Endothelial cell of umbilical vein (primary cell): ENCODE results near the gene ANKRD31. TPM values are rescaled to one million over a fixed set of nuclear protein-coding genes. Genes with fewer than 3 reads are reported as not detected.

ENCODE experiments used
- BruUV-seq: library from RNA; stranded (reverse); fragments of 400-500 nt; replicated peaks from 2 replicates; lab custom pipeline; 2021; lab: Mats Ljungman, UMichigan
- CTCF ChIA-PET: fragments of 300-600, 350-600 bp; sonication (Branson Sonifier 250); formaldehyde crosslinking; loops from one replicate; lab custom pipeline; 2021; ENCODE audit warnings: antibody characterized with exemption, inconsistent platforms; lab: Charles Lee
- POLR2A ChIA-PET: fragments of 300-600, 350-600 bp; sonication (Branson Sonifier 250); formaldehyde crosslinking; loops from one replicate; lab custom pipeline; 2021; ENCODE audit warnings: antibody characterized with exemption, inconsistent platforms; lab: Charles Lee
- DNase-seq: peaks from one replicate; pipeline ENCODE4 v3.0.0-alpha.2; 2011; ENCODE audit warnings: low read depth, low spot score
- FAIRE-seq: peaks from 2 replicates; lab custom pipeline; 2011; peaks lifted over from hg19 to GRCh38; lab: Jason Lieb, UNC
- H2AFZ ChIP-seq: 2 replicates; pipeline ENCODE4 v1.6.0; 2012; ENCODE audit warnings: low read depth, low read length, control low read depth, inconsistent platforms
- H3K27ac ChIP-seq: 2 replicates; pipeline ENCODE4 v1.5.1; 2011; ENCODE audit warnings: low read depth, mild to moderate bottlenecking, control low read depth, low read length, moderate library complexity; ENCODE audit not compliant: insufficient read depth
- H3K27me3 ChIP-seq, 2 experiments: 2 replicates each; pipeline versions ENCODE4 v1.6.0 to v1.6.1; 2011; ENCODE audit warnings: low read length in 2 of 2, mixed read lengths in 1 of 2; ENCODE audit not compliant: control insufficient read depth in 2 of 2, insufficient read depth in 2 of 2
- H3K36me3 ChIP-seq, 2 experiments: 2 replicates in 1 of 2; 3 replicates in 1 of 2; pipeline ENCODE4 v1.5.1; 2011; ENCODE audit warnings: low read length in 2 of 2, mild to moderate bottlenecking in 1 of 2, moderate library complexity in 1 of 2; ENCODE audit not compliant: control insufficient read depth in 2 of 2, insufficient read depth in 2 of 2; ENCODE audit errors: extremely low read depth in 1 of 2
- H3K4me1 ChIP-seq: 3 replicates; pipeline ENCODE4 v1.5.1; 2011; ENCODE audit warnings: mild to moderate bottlenecking, low read length; ENCODE audit not compliant: control insufficient read depth, insufficient read depth; ENCODE audit errors: extremely low read depth
- H3K4me2 ChIP-seq: 2 replicates; pipeline ENCODE4 v1.6.1; 2011; ENCODE audit warnings: low read length, control low read depth, mixed read lengths; ENCODE audit not compliant: insufficient read depth
- H3K4me3 ChIP-seq, 3 experiments: fragments of 200-600 bp in 1 of 3; sonication (generic), shearing (Covaris generic) in 1 of 3; replicated peaks in 1 of 3; 2 replicates each; pipeline ENCODE4 v1.5.1; 2011 to 2016; ENCODE audit warnings: control low read depth in 3 of 3, low read length in 3 of 3, mild to moderate bottlenecking in 2 of 3, inconsistent platforms in 1 of 3, low read depth in 1 of 3, moderate library complexity in 1 of 3; ENCODE audit not compliant: insufficient read depth in 1 of 3
- H3K79me2 ChIP-seq: 2 replicates; pipeline ENCODE4 v1.6.0; 2012; ENCODE audit warnings: low read length, inconsistent platforms; ENCODE audit not compliant: control insufficient read depth, insufficient read depth
- H3K9ac ChIP-seq: replicated peaks from 2 replicates; pipeline ENCODE3; 2011; ENCODE audit warnings: low read length, control low read depth; ENCODE audit not compliant: insufficient read depth; ENCODE audit errors: extremely low read depth
- H3K9me1 ChIP-seq: replicated peaks from 3 replicates; pipeline ENCODE4 v1.6.0; 2011; ENCODE audit warnings: mild to moderate bottlenecking, low read length; ENCODE audit not compliant: control insufficient read depth, insufficient read depth; ENCODE audit errors: extremely low read depth
- H3K9me3 ChIP-seq: replicated peaks from 2 replicates; pipeline ENCODE4 v1.5.1; 2012; ENCODE audit warnings: low read length, inconsistent platforms; ENCODE audit not compliant: control insufficient read depth, insufficient read depth
- H4K20me1 ChIP-seq: replicated peaks from 2 replicates; pipeline ENCODE3; 2011; ENCODE audit warnings: mild to moderate bottlenecking, low read length; ENCODE audit not compliant: control insufficient read depth, insufficient read depth; ENCODE audit errors: extremely low read depth
- EZH2 ChIP-seq: IDR thresholded peaks from 2 replicates; pipeline ENCODE4 v1.6.1; 2012; ENCODE audit warnings: borderline replicate concordance, low read depth, mild to moderate bottlenecking, moderate library complexity, low read length, inconsistent platforms; ENCODE audit not compliant: severe bottlenecking
- FOS ChIP-seq: IDR thresholded peaks from 2 replicates; pipeline ENCODE4 v1.6.1; 2011; ENCODE audit warnings: mild to moderate bottlenecking, low read length, moderate library complexity, borderline replicate concordance; ENCODE audit not compliant: insufficient read depth
- GATA2 ChIP-seq: IDR thresholded peaks from 2 replicates; pipeline ENCODE4 v1.7.0; 2011; ENCODE audit warnings: low read depth, mild to moderate bottlenecking, moderate library complexity, mixed read lengths, low read length; ENCODE audit not compliant: insufficient read length, insufficient read depth
- JUN ChIP-seq: IDR thresholded peaks from 2 replicates; pipeline ENCODE4 v1.6.1; 2011; ENCODE audit warnings: borderline replicate concordance, low read depth; ENCODE audit not compliant: insufficient read length, insufficient read depth
- MYC ChIP-seq: IDR thresholded peaks from one replicate; pipeline ENCODE4 v1.6.1; 2011; ENCODE audit warnings: mild to moderate bottlenecking, low read depth, low read length
- POLR2A ChIP-seq: IDR thresholded peaks from 2 replicates; pipeline ENCODE4 v1.6.1; 2012; ENCODE audit warnings: low read depth, mild to moderate bottlenecking, control low read depth, low read length
- POLR2AphosphoS5 ChIP-seq: IDR thresholded peaks from 2 replicates; pipeline ENCODE4 v1.6.1; 2012; ENCODE audit warnings: low read depth, mild to moderate bottlenecking, control low read depth, low read length, moderate library complexity; ENCODE audit not compliant: insufficient read depth
- dilution Hi-C: fragments of 300-500 bp; cut with MboI; formaldehyde crosslinking; loops from one replicate; pipeline ENCODE4 v1.15.0; 2019; ENCODE audit warnings: low sequenced_read_pairs; ENCODE audit not compliant: extremely low pct_ligation_motif_present
- intact Hi-C: fragments of 100-400 bp; cut with micrococcal nuclease; formaldehyde crosslinking; loops from one replicate; pipeline ENCODE4 v1.10.0; 2022
- polyA plus RNA-seq, 4 experiments: library from polyadenylated mRNA; depleted of rRNA in 3 of 4; stranded (reverse) in 3 of 4; unstranded in 1 of 4; fragments of >200 nt; gene quantifications; 2 replicates each; pipeline versions ENCODE4 v1.2.1 to v1.2.3, GENCODE V29; 2011 to 2012; ENCODE audit warnings: missing spikeins in 1 of 4
- total RNA-seq: library from RNA; stranded (reverse); gene quantifications from 2 replicates; pipeline ENCODE4 v1.2.3, GENCODE V29; 2021
- TF ChIP-seq, protein P1 (sequence below), 2 donors: IDR thresholded peaks; 1 replicate in 1 of 2; 2 replicates in 1 of 2; pipeline ENCODE4 v1.5.1; 2011; ENCODE audit warnings: low read length in 2 of 2, mild to moderate bottlenecking in 2 of 2, moderate library complexity in 2 of 2, control low read depth in 1 of 2, inconsistent platforms in 1 of 2, low read depth in 1 of 2; ENCODE audit not compliant: insufficient read depth in 1 of 2; ENCODE audit errors: extremely low read depth in 1 of 2
- TF ChIP-seq, protein P2 (sequence below): IDR thresholded peaks from 2 replicates; pipeline ENCODE4 v1.6.1; 2011; ENCODE audit not compliant: insufficient read depth, insufficient read length

The ANKRD31 gene
- total and polyA plus RNA-seq, 2 donors (not counting 3 experiments of a cell fraction or from before 2014, with no cell fraction given) = not detected

DNA sequence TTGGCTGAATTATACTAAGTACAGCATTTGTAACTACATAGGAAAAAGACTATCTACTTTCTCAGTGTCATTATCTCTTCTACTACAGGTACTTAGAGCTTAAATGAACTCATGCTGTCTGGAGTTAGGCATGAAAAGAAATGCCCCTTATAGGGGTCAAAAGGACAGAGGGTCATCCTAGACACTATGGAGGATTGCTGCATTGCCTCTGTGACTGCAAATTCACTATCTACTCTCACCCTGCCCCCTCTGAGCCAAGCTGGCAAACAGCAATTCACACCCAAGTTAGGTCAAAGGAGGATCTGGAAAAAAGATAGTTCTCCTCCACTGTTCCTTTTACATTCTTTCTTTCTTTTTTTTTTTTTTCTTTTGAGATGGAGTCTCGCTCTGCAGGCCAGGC lies 36.7 kb downstream of the ANKRD31 start:
- intact Hi-C loops = no loop called here
- FAIRE-seq (no peak), DNase-seq (no peak)
- POLR2A ChIA-PET = no interaction called here
- Histone ChIP-seq H3K27ac (no peak overlapping the region), H3K4me1 (no peaks in the 10 kb centered on the region), H3K79me2 (no peaks in the 10 kb centered on the region), H4K20me1 (no peaks in the 10 kb centered on the region), H3K27me3 (peaks cover 0 to 2% of the 10 kb centered on the region in 2 experiments), H3K9me3 (no peaks in the 10 kb centered on the region), H2AFZ (no peak overlapping the region), H3K36me3 (no peaks in the 10 kb centered on the region), H3K4me3 (no peak overlapping the region), H3K4me2 (no peak overlapping the region), H3K9ac (no peak overlapping the region), H3K9me1 (no peaks in the 10 kb centered on the region)
- TF ChIP-seq GATA2 = no peak
- TF ChIP-seq, protein P1, sequence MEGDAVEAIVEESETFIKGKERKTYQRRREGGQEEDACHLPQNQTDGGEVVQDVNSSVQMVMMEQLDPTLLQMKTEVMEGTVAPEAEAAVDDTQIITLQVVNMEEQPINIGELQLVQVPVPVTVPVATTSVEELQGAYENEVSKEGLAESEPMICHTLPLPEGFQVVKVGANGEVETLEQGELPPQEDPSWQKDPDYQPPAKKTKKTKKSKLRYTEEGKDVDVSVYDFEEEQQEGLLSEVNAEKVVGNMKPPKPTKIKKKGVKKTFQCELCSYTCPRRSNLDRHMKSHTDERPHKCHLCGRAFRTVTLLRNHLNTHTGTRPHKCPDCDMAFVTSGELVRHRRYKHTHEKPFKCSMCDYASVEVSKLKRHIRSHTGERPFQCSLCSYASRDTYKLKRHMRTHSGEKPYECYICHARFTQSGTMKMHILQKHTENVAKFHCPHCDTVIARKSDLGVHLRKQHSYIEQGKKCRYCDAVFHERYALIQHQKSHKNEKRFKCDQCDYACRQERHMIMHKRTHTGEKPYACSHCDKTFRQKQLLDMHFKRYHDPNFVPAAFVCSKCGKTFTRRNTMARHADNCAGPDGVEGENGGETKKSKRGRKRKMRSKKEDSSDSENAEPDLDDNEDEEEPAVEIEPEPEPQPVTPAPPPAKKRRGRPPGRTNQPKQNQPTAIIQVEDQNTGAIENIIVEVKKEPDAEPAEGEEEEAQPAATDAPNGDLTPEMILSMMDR (IDR thresholded peaks at IDR 0.05; ENCODE audit: extremely low read depth in 1 of 2, insufficient read depth in 1 of 2, low read depth in 1 of 2, low read length in 2 of 2) = no peak
- TF ChIP-seq POLR2A = no peak
- no peak for TF ChIP-seq JUN
- TF ChIP-seq, protein P2, sequence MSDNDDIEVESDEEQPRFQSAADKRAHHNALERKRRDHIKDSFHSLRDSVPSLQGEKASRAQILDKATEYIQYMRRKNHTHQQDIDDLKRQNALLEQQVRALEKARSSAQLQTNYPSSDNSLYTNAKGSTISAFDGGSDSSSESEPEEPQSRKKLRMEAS = no peak
- no peak for TF ChIP-seq MYC
- TF ChIP-seq POLR2AphosphoS5 = no peak
- TF ChIP-seq EZH2 = no peak
- TF ChIP-seq FOS = no peak
- CTCF ChIA-PET = interaction anchor here (1.4 kb wide), 1 partner anchor 975 kb away, joined by 6 read pairs; no protein-coding TSS in a partner anchor
- dilution Hi-C loops = no loop called here
- no TSS peak for BruUV-seq
